ENCODE data around the gene RAB3D. TPM values are rescaled to one million over a fixed set of nuclear protein-coding genes. Genes with fewer than 3 reads are reported as not detected.

RAB3D gene
- total RNA-seq, 1 experiment from 2014 or later = 29.4 TPM

DNA sequence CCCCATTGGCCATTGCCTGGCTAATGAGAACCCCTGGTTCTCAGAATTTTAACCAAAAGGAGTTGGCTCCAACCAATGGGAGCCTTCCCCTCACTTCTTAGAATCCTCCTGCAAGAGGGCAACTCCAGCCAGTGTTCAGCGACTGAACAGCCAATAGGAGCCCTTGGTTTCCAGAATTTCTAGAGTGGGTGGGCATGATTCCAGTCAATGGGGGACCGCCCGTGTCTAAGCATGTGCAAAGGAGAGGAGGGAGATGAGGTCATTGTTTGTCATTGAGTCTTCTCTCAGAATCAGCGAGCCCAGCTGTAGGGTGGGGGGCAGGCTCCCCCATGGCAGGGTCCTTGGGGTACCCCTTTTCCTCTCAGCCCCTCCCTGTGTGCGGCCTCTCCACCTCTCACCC lies 25.5 kb upstream of the RAB3D start:
- H3K18ac ChIP-seq (ENCODE audit: insufficient read length, low read depth, low read length) = no peak overlapping the region
- Mint-ChIP-seq H3K4me1 (peaks cover 6 to 19% of the 10 kb centered on the region in 2 experiments), H3K27ac (no peak overlapping the region), H3K36me3 (ENCODE audit: insufficient read depth in 1 of 3, low read depth in 3 of 3) (peaks cover 2 to 12% (median 5%) of the 10 kb centered on the region in 3 experiments; a peak in 6 of 7 replicates), H3K4me3 (no peak overlapping the region), H3K27me3 (ENCODE audit: low read depth) (peaks cover 13% of the 10 kb centered on the region), H3K9me3 (no peaks in the 10 kb centered on the region; a peak in 1 of 5 replicates)
- H3K4me2 ChIP-seq (ENCODE audit: insufficient read depth, insufficient read length, low read length) = no peak overlapping the region
- WGBS (ENCODE audit: extremely low coverage, insufficient read length, low lambda C conversion rate) = no CpG with 5 or more reads among the region's 5 CpGs
- no peak for TF ChIP-seq CTCF (conservative IDR thresholded peaks at IDR 0.05)
- no peak overlapping the region for H3K56ac ChIP-seq (ENCODE audit: insufficient read length, low read depth, low read length)
- no peak overlapping the region for H3T11ph ChIP-seq (ENCODE audit: low read length)
- H2AFZ ChIP-seq (ENCODE audit: low read length) = no peak overlapping the region
- H3K23me2 ChIP-seq (ENCODE audit: insufficient read length, low read depth, low read length, poor library complexity, severe bottlenecking) = peaks cover 12% of the 10 kb centered on the region
- H3K14ac ChIP-seq (ENCODE audit: insufficient read depth, low read length) = no peak overlapping the region
- no peak overlapping the region for H2BK15ac ChIP-seq (ENCODE audit: low read depth, low read length)
- H3K9ac ChIP-seq (ENCODE audit: extremely low read depth, insufficient read length, low read length) = no peak overlapping the region
- H4K20me1 ChIP-seq (ENCODE audit: control insufficient read depth, insufficient read depth, insufficient read length) = no peaks in the 10 kb centered on the region
- no peak overlapping the region for H2AK5ac ChIP-seq (ENCODE audit: insufficient read length, low read length)
- H2BK20ac ChIP-seq (ENCODE audit: low read depth, low read length, poor library complexity, severe bottlenecking) = no peak overlapping the region
- no peak overlapping the region for H2BK120ac ChIP-seq (ENCODE audit: low read depth, low read length, poor library complexity, severe bottlenecking)
- no peaks in the 10 kb centered on the region for H3K79me2 ChIP-seq (ENCODE audit: insufficient read depth, low read length)
- no peak for DNase-seq
- no peak overlapping the region for H3K23ac ChIP-seq (ENCODE audit: insufficient read length, low read depth, low read length)
- H3K4ac ChIP-seq (ENCODE audit: low read depth, low read length) = no peak overlapping the region
- no peak overlapping the region for H2BK5ac ChIP-seq (ENCODE audit: insufficient read length, low read length)
- H2BK12ac ChIP-seq (ENCODE audit: insufficient read length, low read depth, low read length) = no peak overlapping the region
- H3K4me1 ChIP-seq (ENCODE audit: insufficient read depth, low read length) = no peaks in the 10 kb centered on the region; the same call in 1 of the 2 replicates
- no peaks in the 10 kb centered on the region for H3K9me3 ChIP-seq (ENCODE audit: control insufficient read depth, low read depth, low read length)
- H4K5ac ChIP-seq (ENCODE audit: insufficient read length, low read depth, low read length) = no peak overlapping the region
- no peak overlapping the region for H4K91ac ChIP-seq (ENCODE audit: insufficient read length, low read depth, low read length)
- H3K27me3 ChIP-seq (ENCODE audit: insufficient read depth, low read length) = no peaks in the 10 kb centered on the region; the same call in 1 of the 2 replicates
- no peak overlapping the region for H4K8ac ChIP-seq (replicated peaks; ENCODE audit: insufficient read length, low read depth, low read length)
- H3K79me1 ChIP-seq (ENCODE audit: insufficient read depth, low read depth, low read length, poor library complexity, severe bottlenecking) = no peaks in the 10 kb centered on the region
- no peak overlapping the region for H3K27ac ChIP-seq (ENCODE audit: insufficient read length, low read depth, low read length)

All from H9 (cell line).